Right lobe of liver (tissue), 4 donors: Measurements from ENCODE around the gene UNC79.

Experiments
- CTCF ChIP-seq, 4 donors: fragments of 200-600 bp in 3 of 4; fragments of 450-650 bp in 1 of 4; IDR thresholded peaks; one replicate each; pipeline versions ENCODE4 v1.5.1 to v1.8.0; 2016 to 2022; ENCODE audit warnings: antibody characterized with exemption in 4 of 4, mild to moderate bottlenecking in 2 of 4
- POLR2A ChIP-seq: fragments of 450-650 bp; IDR thresholded peaks from one replicate; pipeline ENCODE4 v1.6.1; 2017; ENCODE audit warnings: antibody characterized with exemption, mild to moderate bottlenecking
- donor health status: DM: no; HTN: no; CAD: no.
- donor health status: DM: no; HTN: no; CAD: no.
- donor health status: DM: no; HTN: yes; CAD: no.

GRCh38 chr14:93426750-93427149, 4.0 kb upstream of the UNC79 start:
- TF ChIP-seq CTCF (IDR thresholded peaks at IDR 0.05) (no peak), POLR2A (no peak)
